ENCODE measurements around the gene LILRB2. TPM values are rescaled to one million over a fixed set of nuclear protein-coding genes. Genes with fewer than 3 reads are reported as not detected.
"Not testable (repeated sequence)": the region's sequence is repeated elsewhere in the genome, so short reads cannot be mapped to it uniquely, and the experiment has no call there.

LILRB2 gene
- total RNA-seq, 1 donor from 2014 or later, result not detected

DNA sequence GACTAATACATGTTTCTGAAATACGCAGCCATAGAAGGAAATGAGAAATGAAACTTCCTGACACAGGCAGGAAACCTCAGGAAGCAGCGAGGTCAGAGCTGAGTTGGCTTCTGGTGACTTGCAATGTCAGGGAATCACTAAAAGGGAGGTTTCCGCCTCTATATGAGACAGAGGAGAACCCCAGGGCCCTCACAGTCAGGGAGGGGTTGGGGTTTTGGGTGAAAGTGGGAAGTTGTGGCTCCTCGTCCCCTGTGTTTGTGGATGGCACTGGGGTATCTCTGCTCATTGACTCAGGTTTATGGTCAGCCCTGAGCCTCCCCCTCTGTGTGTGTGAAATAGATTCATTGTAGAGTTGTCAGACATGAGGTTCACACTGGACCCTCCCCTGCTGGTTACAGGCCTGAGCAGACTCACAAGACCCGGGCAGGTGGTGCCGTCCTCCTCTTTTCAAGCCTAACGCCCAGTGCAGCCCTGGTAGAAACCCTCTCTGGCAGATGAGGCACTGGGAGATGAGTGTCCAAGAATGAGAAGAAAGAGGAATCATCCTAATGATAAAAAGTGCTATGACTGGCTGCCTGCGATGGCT, 32.8 kb downstream of the LILRB2 start:
- DNase-seq (ENCODE audit: low read depth), result no peak
- FAIRE-seq, result no peak

GRCh38 chr19:54247106-54247930, 33.6 kb downstream of the LILRB2 start:
- TF ChIP-seq CTCF (IDR thresholded peaks at IDR 0.05; ENCODE audit: insufficient read depth, low read length, severe bottlenecking), result no peak
- Histone ChIP-seq H3K27me3 (ENCODE audit: control insufficient read depth, insufficient read depth, low read length) (no peaks in the 10 kb centered on the region), H3K4me3 (ENCODE audit: low read depth, low read length) (no peak overlapping the region), H3K36me3 (ENCODE audit: control insufficient read depth, insufficient read depth, low read length) (no peaks in the 10 kb centered on the region)
- FAIRE-seq (no peak), DNase-seq (ENCODE audit: low read depth) (no peak)

More for the DNA sequence above, 32.8 kb downstream of the LILRB2 start:
- Histone ChIP-seq H3K36me3 (ENCODE audit: control insufficient read depth, insufficient read depth, low read length) (no peaks in the 10 kb centered on the region), H3K4me3 (ENCODE audit: low read depth, low read length) (no peak overlapping the region), H3K27me3 (ENCODE audit: control insufficient read depth, insufficient read depth, low read length) (no peaks in the 10 kb centered on the region)
- no peak for TF ChIP-seq CTCF (IDR thresholded peaks at IDR 0.05; ENCODE audit: insufficient read depth, low read length, severe bottlenecking)

DNA sequence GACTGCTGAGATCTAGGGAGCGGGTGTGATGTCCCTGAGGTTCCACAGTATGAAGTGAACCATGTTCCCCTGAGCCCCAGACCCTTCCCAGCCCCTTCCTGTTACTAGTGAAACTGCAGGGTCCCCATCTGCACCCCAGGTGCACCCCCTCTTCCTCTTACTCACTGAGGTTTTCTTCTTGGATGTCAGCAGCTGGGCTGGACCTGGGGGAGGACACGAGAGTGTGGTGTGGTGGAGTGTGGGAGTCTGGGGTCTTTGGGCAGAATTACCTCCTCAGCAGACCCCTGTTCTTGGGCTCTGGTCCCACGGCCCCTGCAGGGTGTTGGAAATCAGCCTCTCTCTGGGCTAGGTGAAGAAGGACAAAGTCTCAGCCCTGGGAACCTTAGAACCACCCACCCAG, 35.0 kb downstream of the LILRB2 start:
- no peaks in the 10 kb centered on the region for H3K36me3 ChIP-seq (ENCODE audit: control insufficient read depth, insufficient read depth, low read length)
- H3K4me3 ChIP-seq (ENCODE audit: low read depth, low read length), result no peak overlapping the region
- H3K27me3 ChIP-seq (ENCODE audit: control insufficient read depth, insufficient read depth, low read length), result no peaks in the 10 kb centered on the region
- no peak for FAIRE-seq
- TF ChIP-seq CTCF (IDR thresholded peaks at IDR 0.05; ENCODE audit: insufficient read depth, low read length, severe bottlenecking), result no peak
- no peak for DNase-seq (ENCODE audit: low read depth)

DNA sequence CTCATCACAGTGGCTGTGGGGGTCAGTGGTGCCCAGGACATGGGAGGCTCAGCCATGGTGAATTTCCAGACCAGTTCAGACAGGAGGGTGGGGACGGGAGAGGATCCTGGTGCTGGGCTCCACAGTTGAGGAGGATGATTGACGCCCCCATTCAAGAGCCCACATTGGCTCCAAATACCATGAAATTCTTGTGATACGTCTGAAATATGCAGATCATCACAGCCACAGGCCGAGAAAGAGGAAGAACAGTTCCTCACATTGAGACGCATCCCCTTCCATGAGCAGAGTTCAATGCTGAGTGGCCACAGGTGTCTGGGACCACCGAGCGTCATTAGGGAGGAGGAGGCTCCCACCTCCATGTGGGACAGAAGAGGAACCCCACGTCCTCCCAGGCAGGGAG, 37.1 kb downstream of the LILRB2 start:
- not testable (repeated sequence) for H3K27me3 ChIP-seq (ENCODE audit: control insufficient read depth, insufficient read depth, low read length); DNase-seq (ENCODE audit: low read depth); FAIRE-seq; H3K4me3 ChIP-seq (ENCODE audit: low read depth, low read length); H3K36me3 ChIP-seq (ENCODE audit: control insufficient read depth, insufficient read depth, low read length)

DNA sequence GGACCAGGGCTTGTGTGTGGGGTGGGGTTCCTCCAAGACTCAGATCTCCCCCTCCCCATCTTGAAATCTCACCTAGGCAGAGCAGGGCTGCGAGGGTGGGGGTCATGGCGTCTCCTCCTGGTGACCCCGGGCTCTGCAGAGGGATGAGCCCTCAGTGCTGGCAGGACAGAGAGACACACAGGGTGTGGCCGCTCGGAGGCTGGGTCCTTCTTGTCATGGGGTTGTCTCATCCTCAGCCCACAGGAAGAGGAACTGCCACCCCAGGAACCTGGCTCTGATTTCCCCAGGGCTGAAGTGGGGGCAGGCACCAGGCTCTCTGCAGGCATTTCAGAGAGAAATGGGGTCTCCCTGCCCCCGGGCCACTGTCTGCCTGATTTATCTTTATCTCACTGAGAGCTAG, 38.3 kb downstream of the LILRB2 start, which contains the start of gene LILRA6:
Gene LILRA6 (minus strand): TSS at position 145 of the 400 bp plus-strand sequence.
- not testable (repeated sequence) for H3K27me3 ChIP-seq (ENCODE audit: control insufficient read depth, insufficient read depth, low read length); DNase-seq (ENCODE audit: low read depth); H3K36me3 ChIP-seq (ENCODE audit: control insufficient read depth, insufficient read depth, low read length); FAIRE-seq; H3K4me3 ChIP-seq (ENCODE audit: low read depth, low read length)

DNA sequence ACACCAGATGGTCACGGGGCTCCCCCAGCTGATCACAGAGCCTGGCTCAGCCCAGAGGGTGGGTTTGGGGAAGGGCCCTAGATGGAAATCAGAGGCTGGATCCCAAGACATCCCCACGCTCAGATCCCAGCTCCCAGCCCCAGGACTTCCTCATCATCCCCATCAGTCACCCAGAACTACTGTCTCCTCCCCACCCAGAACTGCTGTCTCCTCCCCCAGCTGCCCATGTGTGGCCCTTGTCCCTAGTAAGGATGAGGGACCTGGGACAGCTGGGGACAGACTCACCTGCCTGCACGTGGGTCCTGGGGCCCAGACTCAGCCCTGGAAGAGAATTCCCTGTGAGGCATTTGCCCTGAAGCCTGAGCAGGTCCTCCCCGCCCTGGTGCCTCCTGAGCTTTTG, 38.7 kb downstream of the LILRB2 start:
- H3K4me3 ChIP-seq (ENCODE audit: low read depth, low read length); DNase-seq (ENCODE audit: low read depth); H3K36me3 ChIP-seq (ENCODE audit: control insufficient read depth, insufficient read depth, low read length); H3K27me3 ChIP-seq (ENCODE audit: control insufficient read depth, insufficient read depth, low read length): not testable (repeated sequence)
- FAIRE-seq, result peak; percentile 97

DNA sequence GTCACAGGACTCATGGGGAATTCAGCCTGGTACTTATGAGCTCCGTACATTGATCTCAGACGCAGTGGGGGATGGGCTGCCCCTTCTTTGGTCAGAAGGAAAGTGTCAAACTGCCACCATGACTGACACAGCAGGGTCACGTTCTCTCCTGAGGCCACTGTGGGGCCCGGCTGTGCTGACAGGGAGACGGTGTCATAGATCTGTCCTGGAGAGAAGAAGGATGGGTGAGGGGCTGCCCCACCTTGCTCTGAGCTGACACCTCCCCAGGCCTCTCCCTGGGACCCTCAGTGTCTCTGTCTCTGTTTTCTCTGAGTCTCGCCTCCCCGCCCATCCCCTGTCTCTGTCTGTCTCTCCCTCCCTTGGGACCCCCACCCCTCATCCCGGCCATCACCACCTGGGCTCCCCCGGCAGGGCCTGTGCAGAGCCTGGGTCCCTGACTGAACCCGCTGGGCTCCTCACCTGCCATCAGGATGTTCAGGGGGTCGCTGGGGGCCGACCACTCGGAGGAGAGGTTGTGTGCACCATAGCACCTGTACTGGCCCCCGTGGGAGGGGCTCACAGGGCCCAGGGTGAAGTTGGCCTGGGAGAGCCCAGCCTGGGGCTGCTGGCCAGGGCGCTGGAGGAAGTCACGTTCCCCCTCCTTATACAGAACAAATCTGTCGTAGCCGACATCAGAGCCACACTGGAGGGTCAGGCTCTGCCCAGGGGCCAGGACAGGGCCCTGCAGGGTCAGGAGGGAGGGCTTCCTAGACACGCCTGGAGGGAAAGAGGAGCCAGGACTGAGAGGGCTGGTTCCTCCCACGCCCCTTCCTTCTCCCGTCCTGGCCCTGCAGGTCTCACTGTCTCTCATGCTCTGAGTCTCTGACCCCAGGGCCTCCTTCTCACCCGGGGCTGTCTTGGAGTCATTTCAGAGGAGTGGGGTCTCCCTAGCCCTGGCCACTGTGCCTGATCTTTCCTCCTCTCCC, 40.3 kb downstream of the LILRB2 start:
- DNase-seq (ENCODE audit: low read depth); H3K36me3 ChIP-seq (ENCODE audit: control insufficient read depth, insufficient read depth, low read length); H3K27me3 ChIP-seq (ENCODE audit: control insufficient read depth, insufficient read depth, low read length); H3K4me3 ChIP-seq (ENCODE audit: low read depth, low read length); FAIRE-seq: not testable (repeated sequence)

DNA sequence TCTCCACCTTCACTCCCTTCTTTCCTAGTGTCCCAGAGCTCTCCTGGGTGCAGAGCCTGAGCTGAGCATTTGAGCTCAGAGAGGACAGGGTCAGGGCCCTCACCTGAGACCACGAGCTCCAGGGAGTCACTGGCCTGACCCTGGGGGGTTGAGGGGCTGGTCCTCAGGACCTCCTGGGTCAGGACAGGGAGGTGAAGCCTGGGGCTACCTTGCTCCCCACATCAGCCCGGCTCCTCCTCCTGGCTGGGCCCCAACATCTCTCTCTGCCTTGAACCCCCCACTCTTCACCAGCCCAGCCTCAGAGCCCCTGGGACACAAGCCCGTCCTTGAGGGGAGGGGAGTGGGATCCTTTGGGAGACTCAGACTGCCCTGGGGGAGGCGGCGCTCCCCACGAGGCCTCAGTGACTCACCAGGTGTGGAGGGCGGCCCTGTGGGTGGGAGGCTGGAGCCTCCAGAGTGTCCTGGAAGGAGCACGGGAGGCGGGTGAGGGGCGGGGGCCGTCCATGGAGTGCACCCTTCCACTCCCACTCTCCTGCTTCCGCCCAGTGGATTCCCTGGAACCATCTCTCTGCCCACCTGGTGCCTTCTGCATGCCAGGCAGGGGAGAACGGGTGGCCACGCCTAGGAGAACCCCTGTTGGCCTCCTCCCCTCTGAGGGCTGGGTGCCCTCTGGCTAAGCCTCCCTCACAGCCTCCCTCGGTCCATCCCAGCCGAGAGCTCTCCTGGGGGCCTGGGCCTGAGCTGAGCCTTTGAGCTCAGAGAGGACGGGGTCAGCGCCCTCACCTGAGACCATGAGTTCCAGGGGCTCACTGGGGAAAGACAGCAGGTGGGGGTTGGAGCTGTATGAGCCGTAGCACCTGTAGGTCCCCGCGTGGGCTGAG, 41.2 kb downstream of the LILRB2 start:
- not testable (repeated sequence) for H3K4me3 ChIP-seq (ENCODE audit: low read depth, low read length); H3K36me3 ChIP-seq (ENCODE audit: control insufficient read depth, insufficient read depth, low read length); H3K27me3 ChIP-seq (ENCODE audit: control insufficient read depth, insufficient read depth, low read length); FAIRE-seq; DNase-seq (ENCODE audit: low read depth)
